Tibial artery (tissue), 4 donors: ENCODE results near the gene PJA1.

Source experiments
- DNase-seq, 2 donors: peaks; one replicate each; pipeline ENCODE4 v3.0.0-alpha.2; 2019
- H3K27ac ChIP-seq, 2 donors: fragments of 200-600 bp; sonication (generic) in 1 of 2; 1 replicate in 1 of 2; 2 replicates in 1 of 2; pipeline ENCODE4 v1.5.1; 2018 to 2019; ENCODE audit warnings: mild to moderate bottlenecking in 1 of 2
- H3K27me3 ChIP-seq, 2 donors: fragments of 200-600 bp; sonication (generic) in 1 of 2; one replicate each; pipeline versions ENCODE4 v1.5.1 to v1.6.0; 2016 to 2019
- H3K36me3 ChIP-seq, 3 donors: fragments of 200-600 bp; sonication (generic) in 2 of 3; one replicate each; pipeline ENCODE4 v1.5.1; 2016 to 2019; ENCODE audit warnings: mild to moderate bottlenecking in 2 of 3
- H3K4me1 ChIP-seq, 4 donors: fragments of 200-600 bp; sonication (generic) in 2 of 4; 1 replicate in 3 of 4; 2 replicates in 1 of 4; pipeline ENCODE4 v1.5.1; 2016 to 2019
- H3K4me3 ChIP-seq, 2 donors: fragments of 200-600 bp; sonication (generic) in 1 of 2; 1 replicate in 1 of 2; 2 replicates in 1 of 2; pipeline ENCODE4 v1.5.1; 2018 to 2019; ENCODE audit warnings: mild to moderate bottlenecking in 2 of 2
- H3K9me3 ChIP-seq, 3 donors: fragments of 200-600 bp; sonication (generic) in 1 of 3; one replicate each; pipeline ENCODE4 v1.5.1; 2016 to 2019
- intact Hi-C: fragments of 100-400 bp; cut with DNase I; formaldehyde crosslinking; loops from one replicate; pipeline ENCODE4 v1.15.0; 2023; ENCODE audit warnings: low total_unique reads
- TF ChIP-seq, protein P1 (sequence below), 2 experiments: fragments of 200-600 bp in 1 of 2; fragments of 450-650 bp in 1 of 2; IDR thresholded peaks; one replicate each; pipeline ENCODE4 v1.5.1; 2017 to 2019; ENCODE audit warnings: antibody characterized with exemption in 2 of 2, mild to moderate bottlenecking in 1 of 2, moderate library complexity in 1 of 2

PJA1 gene

DNA sequence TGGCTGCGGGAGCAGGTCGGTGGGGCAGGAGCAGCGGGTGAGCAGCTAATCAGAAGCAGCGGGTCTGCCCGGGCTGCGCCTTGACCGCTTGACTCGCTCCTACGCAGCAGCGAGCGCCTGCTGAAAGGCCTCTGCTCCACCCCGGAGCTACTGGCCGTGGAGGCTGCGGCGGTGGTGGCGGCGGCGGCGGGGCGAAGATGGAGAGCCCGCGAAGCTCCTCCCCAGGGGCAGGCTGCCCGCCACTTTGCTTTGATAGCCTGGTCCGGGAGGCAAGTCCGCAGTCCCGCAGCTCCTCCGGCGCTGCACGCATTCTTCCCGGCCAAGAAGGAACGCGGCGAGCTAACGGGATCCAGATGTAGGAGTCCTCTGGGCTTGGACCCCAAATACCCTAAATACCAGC, 36.7 kb downstream of the PJA1 start:
- Histone ChIP-seq H3K27me3 (no peaks in the 10 kb centered on the region), H3K4me1 (peaks cover 0 to 25% (median 5%) of the 10 kb centered on the region in 4 donors), H3K27ac (peak overlapping the region; percentile 57 to 72), H3K4me3 (peak overlapping the region; percentile 33 to 40), H3K9me3 (no peaks in the 10 kb centered on the region), H3K36me3 (no peaks in the 10 kb centered on the region)
- intact Hi-C loops: no loop called here
- TF ChIP-seq, protein P1, sequence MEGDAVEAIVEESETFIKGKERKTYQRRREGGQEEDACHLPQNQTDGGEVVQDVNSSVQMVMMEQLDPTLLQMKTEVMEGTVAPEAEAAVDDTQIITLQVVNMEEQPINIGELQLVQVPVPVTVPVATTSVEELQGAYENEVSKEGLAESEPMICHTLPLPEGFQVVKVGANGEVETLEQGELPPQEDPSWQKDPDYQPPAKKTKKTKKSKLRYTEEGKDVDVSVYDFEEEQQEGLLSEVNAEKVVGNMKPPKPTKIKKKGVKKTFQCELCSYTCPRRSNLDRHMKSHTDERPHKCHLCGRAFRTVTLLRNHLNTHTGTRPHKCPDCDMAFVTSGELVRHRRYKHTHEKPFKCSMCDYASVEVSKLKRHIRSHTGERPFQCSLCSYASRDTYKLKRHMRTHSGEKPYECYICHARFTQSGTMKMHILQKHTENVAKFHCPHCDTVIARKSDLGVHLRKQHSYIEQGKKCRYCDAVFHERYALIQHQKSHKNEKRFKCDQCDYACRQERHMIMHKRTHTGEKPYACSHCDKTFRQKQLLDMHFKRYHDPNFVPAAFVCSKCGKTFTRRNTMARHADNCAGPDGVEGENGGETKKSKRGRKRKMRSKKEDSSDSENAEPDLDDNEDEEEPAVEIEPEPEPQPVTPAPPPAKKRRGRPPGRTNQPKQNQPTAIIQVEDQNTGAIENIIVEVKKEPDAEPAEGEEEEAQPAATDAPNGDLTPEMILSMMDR (IDR thresholded peaks at IDR 0.05): no peak
- DNase-seq: peak; percentile 24 to 70

DNA sequence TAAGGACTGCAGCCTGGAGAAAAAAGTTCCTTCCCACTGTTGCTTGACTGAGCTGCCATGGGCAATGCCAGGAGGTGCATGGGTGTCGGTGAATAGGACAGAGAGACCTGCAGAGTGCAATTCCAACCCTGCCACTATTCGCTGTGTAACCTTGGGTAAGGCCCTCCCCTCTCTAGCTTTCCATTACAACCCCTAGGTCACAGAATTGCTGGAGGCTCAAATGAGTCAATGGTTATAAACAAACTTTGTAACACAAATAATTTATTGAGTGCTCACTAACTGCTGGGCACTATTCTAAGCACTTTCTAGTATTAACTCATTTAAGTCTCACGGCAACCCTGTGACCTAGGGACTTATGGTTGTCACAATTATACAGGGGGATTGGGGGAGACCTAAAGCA, 37.8 kb downstream of the PJA1 start:
- Histone ChIP-seq H3K4me1 (peaks cover 0 to 25% (median 5%) of the 10 kb centered on the region in 4 donors), H3K36me3 (no peaks in the 10 kb centered on the region), H3K27me3 (no peaks in the 10 kb centered on the region), H3K4me3 (no peak overlapping the region), H3K27ac (no peak overlapping the region), H3K9me3 (no peaks in the 10 kb centered on the region)
- DNase-seq: no peak
- TF ChIP-seq, protein P1 (IDR thresholded peaks at IDR 0.05): no peak
- intact Hi-C loops: no loop called here

DNA sequence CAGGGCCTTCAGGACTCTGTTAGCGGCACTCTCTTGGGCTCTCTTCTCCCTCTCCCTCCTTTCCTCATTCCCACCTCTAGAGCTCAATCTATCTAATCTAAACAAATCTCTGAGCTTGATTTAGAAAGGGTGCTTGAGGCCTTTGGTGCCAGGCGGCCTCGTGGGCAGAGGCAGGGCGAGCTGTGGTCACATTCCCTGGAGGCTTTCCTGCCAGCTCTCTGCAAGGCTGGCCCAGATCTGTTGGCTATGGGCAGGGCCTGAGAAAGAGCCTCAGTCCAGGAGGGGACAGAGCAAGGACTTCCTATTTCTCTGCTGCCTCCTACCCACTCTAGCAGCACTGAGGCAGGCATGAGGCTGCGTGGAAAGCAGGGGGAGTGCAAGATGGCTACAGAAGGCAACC, 38.6 kb downstream of the PJA1 start:
- intact Hi-C loops: no loop called here
- Histone ChIP-seq H3K4me3 (no peak overlapping the region), H3K9me3 (no peaks in the 10 kb centered on the region), H3K27ac (peak overlapping the region; percentile 22 to 54), H3K27me3 (no peaks in the 10 kb centered on the region), H3K36me3 (no peaks in the 10 kb centered on the region), H3K4me1 (peaks cover 0 to 25% (median 5%) of the 10 kb centered on the region in 4 donors)
- TF ChIP-seq, protein P1 (IDR thresholded peaks at IDR 0.05): no peak
- DNase-seq: peak in 1 of 2 donors; percentile 69

DNA sequence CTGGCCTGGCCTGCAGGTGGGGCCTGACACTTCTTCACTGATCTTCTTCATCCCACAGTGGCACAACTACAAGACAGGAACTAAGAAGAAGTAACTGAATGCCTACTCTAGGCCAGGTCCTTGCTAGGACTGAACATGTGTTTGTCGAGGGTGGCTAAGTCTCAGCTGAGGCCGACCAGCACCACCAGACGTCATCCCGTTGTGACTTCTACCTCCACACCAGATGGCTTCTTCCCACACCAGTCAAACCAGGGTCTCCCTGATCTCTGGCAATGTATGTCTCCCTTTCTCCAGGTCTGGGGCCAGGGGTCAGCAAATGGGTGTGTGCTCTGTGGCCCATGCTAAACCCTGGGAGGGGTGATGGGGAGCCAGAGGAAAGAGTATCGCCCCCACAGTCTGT, 40.2 kb downstream of the PJA1 start:
- Histone ChIP-seq H3K4me1 (peaks cover 0 to 25% (median 5%) of the 10 kb centered on the region in 4 donors), H3K36me3 (no peaks in the 10 kb centered on the region), H3K27me3 (no peaks in the 10 kb centered on the region), H3K9me3 (no peaks in the 10 kb centered on the region), H3K4me3 (no peak overlapping the region), H3K27ac (no peak overlapping the region)
- no peak for DNase-seq
- TF ChIP-seq, protein P1 (IDR thresholded peaks at IDR 0.05): no peak
- intact Hi-C loops: no loop called here

DNA sequence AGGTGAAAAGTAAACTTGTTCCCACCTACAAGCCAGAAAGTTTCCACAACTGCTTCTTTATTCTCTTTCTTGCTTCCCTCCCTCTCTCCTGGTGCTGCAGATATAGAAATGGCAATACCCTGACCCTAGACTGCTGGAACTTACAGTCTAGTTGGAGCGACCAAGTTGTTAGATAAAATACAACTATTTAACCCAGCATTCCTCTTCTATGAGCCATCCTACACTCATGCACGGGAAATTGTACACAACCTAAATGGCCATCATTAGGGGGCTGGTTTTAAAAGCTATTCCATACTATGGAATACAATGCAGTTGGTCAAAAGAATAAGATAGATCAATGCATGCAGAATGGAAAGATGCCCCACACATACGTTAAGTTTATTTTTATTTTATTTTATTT, 41.1 kb downstream of the PJA1 start:
- DNase-seq: no peak
- H3K9me3 ChIP-seq: no peaks in the 10 kb centered on the region
- intact Hi-C loops: no loop called here
- TF ChIP-seq, protein P1 (IDR thresholded peaks at IDR 0.05): no peak
- H3K4me1 ChIP-seq: peaks cover 0 to 24% (median 5%) of the 10 kb centered on the region in 4 donors
- no peak overlapping the region for H3K4me3 ChIP-seq
- H3K27ac ChIP-seq: no peak overlapping the region
- no peaks in the 10 kb centered on the region for H3K36me3 ChIP-seq
- no peaks in the 10 kb centered on the region for H3K27me3 ChIP-seq

DNA sequence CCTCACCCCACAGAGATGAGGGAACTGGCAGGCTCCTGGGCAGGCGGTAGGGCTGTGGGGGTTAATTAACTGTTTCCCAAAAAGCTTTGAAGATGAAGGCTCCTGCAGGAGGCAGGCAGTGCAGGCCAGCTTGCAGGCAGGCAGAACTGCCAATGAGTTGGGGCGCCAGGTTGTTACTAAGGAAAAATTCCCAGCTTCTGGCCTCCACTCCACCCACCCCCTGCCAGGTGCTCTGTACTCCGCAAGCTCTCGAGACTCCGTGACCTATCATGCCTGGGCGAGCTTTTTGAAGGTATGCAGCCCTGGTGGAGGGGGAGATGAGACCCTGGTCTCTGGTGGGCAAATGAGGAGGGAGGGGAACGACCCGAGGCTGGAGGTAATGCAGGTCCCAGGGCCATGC, 41.8 kb downstream of the PJA1 start:
- Histone ChIP-seq H3K27me3 (no peaks in the 10 kb centered on the region), H3K4me3 (no peak overlapping the region), H3K27ac (no peak overlapping the region), H3K9me3 (no peaks in the 10 kb centered on the region), H3K4me1 (peaks cover 0 to 18% (median 5%) of the 10 kb centered on the region in 4 donors), H3K36me3 (no peaks in the 10 kb centered on the region)
- TF ChIP-seq, protein P1 (IDR thresholded peaks at IDR 0.05): no peak
- intact Hi-C loops: no loop called here
- DNase-seq: no peak
